Embryonic facial prominence (tissue), 1 donor: ENCODE measurements around the gene OR2Y1.
"Not testable (repeated sequence)": the region's sequence is repeated elsewhere in the genome, so short reads cannot be mapped to it uniquely, and the experiment has no call there.

Experiments used
- DNase-seq: peaks from one replicate; pipeline ENCODE4 v3.0.0-alpha.2; 2016; ENCODE audit errors: extremely low spot score

OR2Y1 gene

GRCh38 chr5:180739958-180740357, at the start of gene OR2Y1:
TSS of gene OR2Y1 (minus strand) at chr5:180740058. CDS start at chr5:180740058, 0 bp downstream.
- DNase-seq = no peak

GRCh38 chr5:180788651-180789410, 49.0 kb upstream of the OR2Y1 start:
- not testable (repeated sequence) for DNase-seq

- no peak for DNase-seq
These were observed 48.0 kb upstream of the OR2Y1 start for GRCh38 chr5:180787711-180788431.

GRCh38 chr5:180786531-180787398, 46.9 kb upstream of the OR2Y1 start:
- no peak for DNase-seq

GRCh38 chr5:180785794-180786221, 46.0 kb upstream of the OR2Y1 start:
- DNase-seq = peak; percentile 37

- no peak for DNase-seq
These were observed 45.4 kb upstream of the OR2Y1 start for GRCh38 chr5:180785121-180785781.

- DNase-seq = peak; percentile 56
These were observed 44.7 kb upstream of the OR2Y1 start for GRCh38 chr5:180784497-180785097.

GRCh38 chr5:180783340-180784052, 43.6 kb upstream of the OR2Y1 start:
- no peak for DNase-seq

GRCh38 chr5:180782748-180783147, 42.9 kb upstream of the OR2Y1 start:
- DNase-seq = no peak

GRCh38 chr5:180781900-180782326, 42.1 kb upstream of the OR2Y1 start:
- DNase-seq = not testable (repeated sequence)

- DNase-seq = no peak
These were observed 40.2 kb upstream of the OR2Y1 start for GRCh38 chr5:180779985-180780610.

- DNase-seq = no peak
These were observed 37.6 kb upstream of the OR2Y1 start for GRCh38 chr5:180777475-180777874.

GRCh38 chr5:180776376-180776775, 36.5 kb upstream of the OR2Y1 start:
- DNase-seq = no peak

GRCh38 chr5:180775624-180776023, 35.8 kb upstream of the OR2Y1 start:
- DNase-seq = no peak

- DNase-seq = no peak
These were observed 32.0 kb upstream of the OR2Y1 start for GRCh38 chr5:180771839-180772238.

GRCh38 chr5:180769821-180770220, 30.0 kb upstream of the OR2Y1 start:
- DNase-seq = no peak

GRCh38 chr5:180755601-180756000, 15.7 kb upstream of the OR2Y1 start:
- DNase-seq = no peak

- no peak for DNase-seq
These were observed 4.4 kb upstream of the OR2Y1 start for GRCh38 chr5:180744253-180744652.

- no peak for DNase-seq
These were observed 2.9 kb upstream of the OR2Y1 start for GRCh38 chr5:180742727-180743126.

- not testable (repeated sequence) for DNase-seq
These were observed 1.1 kb upstream of the OR2Y1 start for GRCh38 chr5:180740953-180741352.
